HG02798 (cell line): ENCODE results near the gene ZBTB22.
A peak's percentile ranks its signal among the peaks of the same experiment; 100 is the strongest.
"Not testable (repeated sequence)": the region's sequence is repeated elsewhere in the genome, so short reads cannot be mapped to it uniquely, and the experiment has no call there.

ENCODE experiments used
- ATAC-seq: cut with Tn5 transposase; IDR thresholded peaks from one replicate; pipeline ENCODE4 v1.9.1; 2021; ENCODE audit warnings: mild to moderate bottlenecking; ENCODE audit not compliant: unreplicated experiment, poor library complexity

The ZBTB22 gene

DNA sequence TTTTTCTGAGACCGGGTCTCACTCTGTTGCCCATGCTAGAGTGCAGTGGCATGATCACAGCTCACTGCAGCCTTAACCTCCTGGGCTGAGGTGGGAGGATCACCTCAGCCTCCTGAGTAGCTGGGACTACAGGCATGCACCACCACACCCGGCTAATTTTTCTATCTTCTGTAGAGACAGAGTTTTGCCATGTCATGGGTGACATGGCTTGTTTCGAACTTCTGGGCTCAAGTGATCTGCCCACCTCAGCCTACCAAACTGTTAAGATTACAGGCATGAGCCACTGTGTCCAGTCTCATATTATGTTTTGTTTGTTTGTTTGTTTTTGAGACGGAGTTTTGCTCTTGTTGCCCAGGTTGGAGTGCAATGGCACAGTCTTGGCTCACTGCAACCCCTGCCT is 32.3 kb downstream of the ZBTB22 start:
- ATAC-seq, result not testable (repeated sequence)

DNA sequence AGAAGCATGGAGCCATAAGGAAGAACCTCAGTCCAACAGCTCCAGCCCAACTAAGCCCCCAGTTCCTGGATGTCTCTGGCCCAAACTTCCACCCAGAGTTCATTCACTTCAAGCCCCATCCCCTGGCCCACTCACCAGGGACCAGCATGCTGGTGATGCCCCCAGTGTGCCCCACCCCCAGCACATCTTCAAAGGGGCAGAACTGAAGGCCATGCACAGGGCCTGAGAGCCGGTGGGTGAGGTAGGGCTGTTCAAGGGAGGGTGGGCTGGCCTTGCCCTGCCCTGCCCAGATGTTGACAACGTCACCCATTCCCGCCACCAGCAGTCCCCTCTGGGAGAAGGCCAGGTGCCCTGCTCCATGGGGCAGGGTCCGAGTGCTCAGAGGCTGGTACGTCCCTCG is 37.0 kb downstream of the ZBTB22 start:
- ATAC-seq, result no peak

DNA sequence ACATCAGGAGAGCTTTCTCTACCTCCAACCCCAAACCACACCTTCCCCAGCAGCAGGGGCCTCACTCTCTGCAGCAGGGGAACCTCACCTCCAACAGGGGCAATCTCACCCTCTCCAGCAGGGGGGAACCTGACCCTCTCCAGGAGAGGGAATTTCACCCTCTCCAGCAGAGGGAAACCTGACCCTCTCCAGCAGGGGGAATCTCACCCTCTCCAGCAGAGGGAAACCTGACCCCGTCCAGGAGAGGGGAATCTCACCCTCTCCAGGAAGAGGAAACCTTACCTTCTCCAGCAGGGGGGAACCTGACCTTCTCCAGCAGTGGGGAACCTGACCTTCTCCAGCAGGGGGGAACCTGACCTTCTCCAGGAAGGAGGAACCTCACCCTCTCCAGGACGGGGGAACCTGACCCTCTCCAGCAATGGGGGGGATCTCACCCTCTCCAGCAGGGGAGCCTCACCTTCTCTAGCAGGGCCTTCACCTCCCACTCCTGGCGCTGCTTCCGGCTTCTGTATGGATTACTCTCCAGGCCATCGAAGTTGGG is 37.5 kb downstream of the ZBTB22 start:
- ATAC-seq, result no peak

DNA sequence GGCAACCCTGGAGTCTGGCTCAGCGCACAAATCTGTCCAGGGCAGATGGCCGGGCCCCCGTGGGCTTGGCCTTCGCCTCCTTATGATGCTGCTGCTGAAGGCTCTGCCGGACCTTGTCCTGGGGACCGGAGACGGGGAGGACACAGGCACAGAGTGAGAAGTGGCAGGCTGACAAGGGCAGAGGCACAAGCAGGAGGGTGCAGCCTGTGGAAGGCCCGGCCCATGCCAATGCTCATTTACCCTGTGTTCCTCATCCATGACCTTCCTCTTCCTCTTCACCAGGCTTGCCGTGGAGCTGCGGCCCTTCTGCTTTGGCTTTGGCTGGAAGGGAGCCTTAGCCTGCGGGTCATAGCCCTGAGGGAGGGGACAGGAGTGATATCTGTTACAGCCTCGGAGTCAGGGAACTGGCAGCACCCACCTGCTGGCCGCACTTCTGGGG is 38.3 kb downstream of the ZBTB22 start:
- ATAC-seq, result no peak

DNA sequence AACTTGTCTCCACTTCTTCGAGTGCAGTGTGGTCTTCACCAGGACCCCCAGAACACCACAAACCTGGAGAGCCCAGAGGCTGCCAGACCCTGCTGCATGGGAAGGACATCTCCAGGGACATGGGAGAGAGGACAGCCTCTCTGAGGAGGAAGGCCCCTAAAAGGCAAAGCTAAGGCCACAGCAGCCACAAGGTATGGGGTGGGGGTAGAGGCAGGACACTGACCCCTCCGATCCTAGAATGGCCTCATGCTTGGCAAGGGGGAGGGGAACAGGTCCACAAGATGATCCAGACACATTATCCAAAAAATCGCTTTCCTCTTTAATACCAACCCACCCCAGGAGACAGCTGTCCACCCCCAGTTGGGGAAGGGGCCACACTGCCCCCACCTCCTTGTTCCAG is 38.7 kb downstream of the ZBTB22 start:
- ATAC-seq, result no peak

DNA sequence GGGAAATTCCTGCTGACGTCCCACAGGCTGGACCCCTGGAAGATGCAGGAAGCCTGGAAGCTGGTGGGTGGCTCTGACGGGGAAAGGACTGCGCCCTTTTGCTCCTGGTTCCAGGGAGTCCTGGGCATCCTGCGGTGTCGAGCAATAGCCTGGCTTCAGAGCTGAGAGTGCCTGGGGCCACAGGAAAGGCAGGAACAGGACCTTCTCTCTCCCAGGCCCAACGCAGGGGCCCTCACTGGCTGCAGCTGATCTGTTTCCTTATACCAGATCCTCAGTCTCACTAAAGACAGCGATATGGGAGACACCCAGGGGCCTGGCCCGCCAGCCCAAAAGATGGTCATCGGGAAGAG is 39.2 kb downstream of the ZBTB22 start:
- no peak for ATAC-seq

DNA sequence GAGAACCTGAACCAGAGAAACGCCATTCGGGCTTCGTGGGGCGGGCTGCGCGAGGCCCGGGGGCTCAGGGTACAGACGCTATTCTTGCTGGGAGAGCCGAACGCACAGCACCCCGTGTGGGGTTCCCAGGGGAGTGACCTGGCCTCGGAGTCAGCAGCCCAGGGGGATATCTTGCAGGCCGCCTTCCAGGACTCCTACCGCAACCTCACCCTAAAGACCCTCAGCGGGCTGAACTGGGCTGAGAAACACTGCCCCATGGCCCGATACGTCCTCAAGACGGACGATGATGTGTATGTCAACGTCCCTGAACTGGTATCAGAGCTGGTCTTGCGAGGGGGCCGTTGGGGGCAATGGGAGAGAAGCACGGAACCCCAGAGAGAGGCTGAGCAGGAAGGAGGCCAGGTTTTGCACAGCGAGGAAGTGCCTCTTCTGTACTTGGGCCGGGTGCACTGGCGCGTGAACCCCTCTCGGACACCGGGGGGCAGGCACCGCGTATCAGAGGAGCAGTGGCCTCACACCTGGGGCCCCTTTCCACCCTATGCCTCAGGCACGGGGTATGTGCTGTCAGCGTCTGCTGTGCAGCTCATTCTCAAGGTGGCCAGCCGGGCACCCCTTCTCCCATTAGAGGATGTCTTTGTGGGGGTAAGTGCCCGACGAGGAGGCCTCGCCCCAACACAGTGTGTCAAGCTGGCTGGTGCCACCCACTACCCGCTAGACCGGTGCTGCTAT is 39.7 kb downstream of the ZBTB22 start:
- ATAC-seq, result no peak

DNA sequence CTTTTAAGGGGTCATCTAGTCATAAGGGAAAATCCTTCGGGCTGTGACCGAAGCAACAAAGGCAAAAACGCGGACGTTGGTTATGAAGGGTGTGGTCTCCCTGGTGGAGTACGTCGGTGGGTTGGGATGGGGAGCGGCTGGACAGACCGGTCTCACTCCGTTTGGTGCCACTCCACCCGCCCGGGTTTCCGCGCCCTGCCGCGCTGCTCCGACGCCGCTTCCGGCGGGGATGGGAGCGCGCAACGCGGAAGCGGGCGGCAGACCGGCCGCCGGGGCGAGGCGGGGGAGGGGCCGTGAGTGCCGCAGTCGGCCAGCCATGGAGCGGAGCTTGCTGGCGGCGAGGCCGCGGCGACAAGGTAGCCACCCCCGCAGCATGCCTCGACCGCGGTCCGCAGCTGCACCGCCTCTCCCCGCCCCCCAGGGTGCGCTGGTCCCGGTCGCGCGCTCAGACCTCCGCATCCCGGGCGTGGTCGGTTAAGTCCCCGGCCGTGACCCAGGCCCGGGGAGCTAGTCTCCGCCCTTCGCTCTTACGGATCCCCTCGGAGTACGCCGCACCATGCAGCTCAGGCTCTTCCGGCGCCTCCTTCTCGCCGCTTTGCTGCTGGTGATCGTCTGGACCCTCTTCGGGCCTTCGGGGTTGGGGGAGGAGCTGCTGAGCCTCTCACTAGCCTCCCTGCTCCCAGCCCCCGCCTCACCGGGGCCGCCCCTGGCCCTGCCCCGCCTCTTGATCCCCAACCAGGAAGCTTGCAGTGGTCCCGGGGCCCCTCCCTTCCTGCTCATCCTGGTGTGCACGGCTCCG is 40.5 kb downstream of the ZBTB22 start, which contains the start of gene B3GALT4:
TSS of gene B3GALT4 (plus strand) at position 260 of the 799 bp plus-strand sequence. CDS start at position 557, 297 bp downstream.
- ATAC-seq, result peak; percentile 69

DNA sequence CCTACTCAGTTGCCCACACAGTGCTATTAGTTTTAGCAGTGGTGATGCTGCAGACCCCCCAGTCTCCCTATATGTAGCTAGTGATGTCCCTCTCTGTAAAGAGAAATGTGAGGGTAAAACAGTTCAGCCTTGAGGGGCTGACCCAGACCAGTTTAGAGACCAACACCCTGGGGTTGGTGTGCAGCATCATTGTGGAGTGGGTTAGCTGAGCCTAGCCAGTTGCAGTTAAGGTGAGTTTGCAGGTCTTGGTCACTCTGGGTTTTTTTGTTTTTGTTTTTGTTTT is 41.0 kb downstream of the ZBTB22 start:
- no peak for ATAC-seq

DNA sequence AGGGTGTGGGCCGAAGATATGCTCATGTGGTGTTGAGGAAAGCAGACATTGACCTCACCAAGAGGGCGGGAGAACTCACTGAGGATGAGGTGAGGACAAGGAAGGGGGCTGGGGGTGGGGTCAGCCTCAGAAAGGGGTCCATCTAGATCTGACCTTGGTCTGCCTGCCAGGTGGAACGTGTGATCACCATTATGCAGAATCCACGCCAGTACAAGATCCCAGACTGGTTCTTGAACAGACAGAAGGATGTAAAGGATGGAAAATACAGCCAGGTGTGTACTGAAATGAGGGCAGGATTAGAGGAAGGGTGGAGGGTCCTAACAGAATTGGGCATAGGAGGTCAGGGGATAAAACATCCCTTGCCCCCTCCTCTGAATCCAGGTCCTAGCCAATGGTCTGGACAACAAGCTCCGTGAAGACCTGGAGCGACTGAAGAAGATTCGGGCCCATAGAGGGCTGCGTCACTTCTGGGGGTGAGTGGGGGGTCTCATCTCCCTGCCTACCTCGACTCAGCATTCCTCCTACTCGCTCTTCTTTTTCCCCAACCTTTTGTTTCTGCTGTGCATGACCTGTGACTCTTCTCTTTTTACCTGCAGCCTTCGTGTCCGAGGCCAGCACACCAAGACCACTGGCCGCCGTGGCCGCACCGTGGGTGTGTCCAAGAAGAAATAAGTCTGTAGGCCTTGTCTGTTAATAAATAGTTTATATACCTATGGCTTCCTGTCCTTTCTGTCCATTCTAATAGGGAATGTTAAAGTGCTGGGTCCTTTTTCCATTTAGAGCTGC is 41.6 kb downstream of the ZBTB22 start:
- not testable (repeated sequence) for ATAC-seq

DNA sequence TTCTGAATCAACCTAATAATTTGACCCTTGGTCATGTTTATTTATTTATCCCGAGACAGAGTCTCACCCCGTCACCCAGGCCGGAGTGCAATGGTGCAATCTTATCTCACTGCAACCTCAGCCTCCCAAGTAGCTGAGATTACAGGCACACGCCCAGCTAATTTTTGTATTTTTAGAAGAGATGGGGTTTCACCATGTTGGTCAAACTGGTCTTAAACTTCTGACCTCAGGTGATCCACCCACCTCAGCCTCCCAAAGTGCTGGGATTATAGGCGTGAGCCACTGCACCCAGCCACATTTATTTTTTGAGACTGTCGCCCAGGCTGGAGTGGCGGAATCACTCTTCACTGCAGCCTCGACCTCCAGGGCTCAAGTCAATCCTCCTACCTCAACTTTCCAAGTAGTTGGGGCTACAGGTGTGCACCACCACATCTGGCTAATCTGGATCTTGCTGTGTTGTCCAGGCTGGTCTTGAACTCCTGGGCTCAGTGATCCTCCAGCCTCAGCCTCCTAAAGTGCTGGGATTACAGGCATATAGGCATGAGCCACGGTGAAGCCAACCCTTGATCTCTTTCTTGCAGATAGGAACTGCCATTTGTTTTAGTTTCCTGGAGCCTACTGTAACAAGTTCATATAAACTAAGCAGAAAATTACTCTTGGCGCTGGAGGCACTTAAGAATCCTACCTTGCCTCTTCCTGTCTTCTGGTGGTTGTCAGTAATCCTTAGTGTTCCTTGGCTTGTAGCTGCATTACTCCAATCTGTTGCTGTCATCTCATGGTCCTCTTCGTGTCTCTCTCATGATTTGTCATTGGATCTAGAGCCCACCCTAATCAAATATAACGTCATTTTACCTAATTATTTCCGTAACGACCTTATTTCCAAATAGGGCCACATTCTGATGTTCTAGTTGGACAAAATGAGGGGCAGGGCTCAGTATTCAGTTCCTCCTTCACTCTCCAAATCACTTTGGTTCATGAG is 43.3 kb downstream of the ZBTB22 start:
- ATAC-seq, result no peak

DNA sequence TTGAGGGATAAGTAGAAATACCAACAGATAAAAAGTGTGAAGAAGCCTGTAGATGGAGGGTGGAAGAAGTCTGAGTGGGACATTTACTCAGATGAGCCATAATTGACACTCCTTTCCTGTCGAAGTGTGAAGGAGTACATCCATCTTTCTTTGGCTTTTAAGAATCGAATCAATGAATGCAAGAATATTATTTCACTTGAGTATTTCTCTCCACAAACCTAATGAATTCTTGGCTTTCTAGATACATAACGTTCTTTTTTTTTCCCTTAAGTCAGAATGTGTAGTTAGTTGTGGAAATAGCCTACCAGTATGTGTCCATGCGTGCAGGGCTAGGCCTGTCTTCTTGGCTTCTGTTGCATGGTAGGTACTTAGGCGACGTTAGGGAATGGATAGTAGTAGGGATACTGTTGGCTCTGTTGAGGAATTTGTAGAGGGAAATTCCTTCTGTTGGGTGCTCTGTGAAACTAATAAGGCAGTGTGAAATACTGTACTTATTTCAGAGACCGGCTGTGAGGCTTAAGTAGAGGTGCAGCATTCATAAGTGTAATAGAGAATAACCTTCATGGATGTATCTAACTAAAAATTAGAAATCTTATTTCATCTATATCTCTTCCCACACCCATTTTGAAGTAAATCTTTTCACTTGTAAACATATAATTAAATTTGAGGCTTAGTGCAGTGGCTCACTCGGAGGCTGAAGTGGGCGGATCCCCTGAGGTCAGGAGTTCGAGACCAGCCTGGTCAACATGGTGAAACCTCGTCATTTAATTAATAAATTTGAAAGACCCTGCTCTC is 44.2 kb downstream of the ZBTB22 start:
- ATAC-seq, result no peak

DNA sequence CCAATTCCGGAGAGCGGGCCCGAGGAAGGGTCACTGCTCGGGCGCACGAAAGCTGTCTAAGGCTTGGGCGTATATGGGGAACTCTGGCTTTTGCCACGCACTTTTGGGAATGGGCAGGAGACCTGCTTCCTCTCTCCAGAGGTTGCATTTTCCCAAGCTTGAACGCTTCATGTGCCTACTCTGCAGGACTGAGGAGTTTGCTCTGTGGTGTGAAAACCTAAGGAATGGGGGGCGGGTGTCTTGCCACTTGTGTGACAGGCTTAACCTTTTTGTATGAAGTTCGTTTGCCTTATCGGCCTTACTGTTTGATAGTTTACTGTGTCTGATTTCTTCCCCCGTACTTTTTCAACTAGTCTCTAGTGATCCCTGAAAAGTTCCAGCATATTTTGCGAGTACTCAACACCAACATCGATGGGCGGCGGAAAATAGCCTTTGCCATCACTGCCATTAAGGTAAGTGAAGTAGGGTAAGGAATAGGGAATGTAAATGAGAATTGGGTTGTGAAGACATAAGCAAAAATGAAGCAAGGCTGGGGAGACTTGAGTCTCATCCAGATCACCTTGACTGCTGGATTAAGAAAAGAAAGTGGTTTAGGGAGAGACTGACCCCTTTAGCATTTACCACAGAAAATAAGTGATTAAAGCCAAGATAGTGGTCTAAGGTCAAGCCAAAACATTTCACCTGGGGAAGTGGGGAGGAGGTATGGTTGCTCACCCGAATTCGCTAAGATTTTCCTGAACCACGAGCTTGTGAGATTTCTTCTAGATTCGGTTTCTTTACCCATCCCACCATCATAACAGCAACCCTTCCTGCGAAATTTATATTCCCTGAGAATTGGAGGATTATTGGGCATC is 45.0 kb downstream of the ZBTB22 start:
- ATAC-seq, result no peak

DNA sequence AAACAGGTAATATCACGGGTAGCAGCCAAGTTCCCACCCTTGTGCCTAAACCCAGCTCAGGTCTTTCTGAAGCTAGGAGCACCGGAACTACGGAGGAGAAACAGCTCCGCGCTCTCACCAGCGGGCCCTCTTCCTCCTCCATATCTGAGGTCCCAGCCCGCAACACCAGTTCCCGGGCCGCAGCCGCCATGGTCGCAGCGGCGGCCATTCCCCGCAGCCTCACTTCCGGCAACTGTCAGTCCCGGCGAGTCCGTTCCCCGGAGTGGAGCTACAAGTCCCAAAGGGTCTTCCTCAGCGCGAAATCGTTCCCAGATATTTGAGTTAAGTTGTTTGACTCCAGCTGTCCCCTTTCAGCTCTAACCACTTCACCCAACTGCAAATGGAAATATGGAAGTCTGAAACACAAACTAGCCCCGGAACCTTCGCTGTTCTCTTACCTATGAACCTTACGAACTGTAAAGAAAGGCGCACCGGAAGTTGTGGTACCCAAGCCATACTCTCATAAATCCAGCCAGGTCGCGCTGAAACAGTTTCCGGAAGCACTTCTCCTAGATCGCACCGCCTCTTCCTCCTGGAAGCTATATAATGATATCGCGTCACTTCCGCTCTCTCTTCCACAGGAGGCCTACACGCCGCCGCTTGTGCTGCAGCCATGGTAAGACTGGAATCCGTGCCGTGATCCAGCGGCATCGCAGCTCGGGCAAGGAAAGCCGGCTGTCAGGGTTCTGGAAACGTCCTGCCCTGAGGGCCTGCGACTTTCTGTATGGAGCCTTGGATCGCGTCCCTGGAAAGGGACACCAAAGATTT is 45.9 kb downstream of the ZBTB22 start, which contains the start of the genes RPS18 and VPS52:
TSS of gene RPS18 (plus strand) at position 608 of the 807 bp plus-strand sequence. CDS start at position 653, 45 bp downstream.
TSS of gene VPS52 (minus strand) at position 409 of the 807 bp plus-strand sequence. CDS start at position 208, 201 bp downstream.
- ATAC-seq, result peak; percentile 90

DNA sequence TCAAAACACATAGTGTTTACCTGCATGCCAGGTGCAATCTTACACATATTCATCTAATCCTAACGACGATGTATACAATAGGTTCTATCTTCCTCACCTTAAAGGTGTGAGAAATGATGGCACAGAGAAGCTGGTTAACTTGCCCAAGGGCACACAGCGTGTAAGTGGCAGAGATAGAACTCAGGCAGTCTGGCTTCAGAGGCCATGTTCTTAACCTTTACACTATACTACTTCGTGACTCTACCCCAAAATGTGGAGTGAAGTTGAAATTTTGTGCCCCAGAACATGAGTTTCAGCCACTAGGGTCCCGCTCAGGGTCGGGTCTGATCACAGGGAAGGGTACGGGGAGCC is 46.5 kb downstream of the ZBTB22 start:
- ATAC-seq, result no peak
